Measurements from ENCODE around the gene RNASEH2B.

DNA sequence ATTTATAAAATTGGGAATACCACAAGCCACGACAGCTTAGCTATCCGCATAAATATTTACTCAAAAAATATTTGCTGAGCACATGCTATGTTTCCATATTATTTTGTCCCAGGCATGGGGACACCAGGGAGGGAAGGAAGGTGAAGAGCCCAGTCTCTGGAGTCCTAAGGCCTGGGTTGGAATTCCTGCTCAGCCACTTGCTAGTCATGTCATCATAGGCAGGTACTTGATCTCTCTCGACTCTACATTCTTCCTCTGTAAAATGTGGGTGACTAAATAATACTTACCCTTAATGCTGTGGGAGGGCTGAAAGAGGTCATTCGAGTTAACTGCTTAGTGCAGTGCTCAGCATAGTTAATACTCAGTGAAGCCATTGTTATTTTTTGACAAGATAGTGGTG is 4.3 kb upstream of the RNASEH2B start:
- TF ChIP-seq, protein P1, sequence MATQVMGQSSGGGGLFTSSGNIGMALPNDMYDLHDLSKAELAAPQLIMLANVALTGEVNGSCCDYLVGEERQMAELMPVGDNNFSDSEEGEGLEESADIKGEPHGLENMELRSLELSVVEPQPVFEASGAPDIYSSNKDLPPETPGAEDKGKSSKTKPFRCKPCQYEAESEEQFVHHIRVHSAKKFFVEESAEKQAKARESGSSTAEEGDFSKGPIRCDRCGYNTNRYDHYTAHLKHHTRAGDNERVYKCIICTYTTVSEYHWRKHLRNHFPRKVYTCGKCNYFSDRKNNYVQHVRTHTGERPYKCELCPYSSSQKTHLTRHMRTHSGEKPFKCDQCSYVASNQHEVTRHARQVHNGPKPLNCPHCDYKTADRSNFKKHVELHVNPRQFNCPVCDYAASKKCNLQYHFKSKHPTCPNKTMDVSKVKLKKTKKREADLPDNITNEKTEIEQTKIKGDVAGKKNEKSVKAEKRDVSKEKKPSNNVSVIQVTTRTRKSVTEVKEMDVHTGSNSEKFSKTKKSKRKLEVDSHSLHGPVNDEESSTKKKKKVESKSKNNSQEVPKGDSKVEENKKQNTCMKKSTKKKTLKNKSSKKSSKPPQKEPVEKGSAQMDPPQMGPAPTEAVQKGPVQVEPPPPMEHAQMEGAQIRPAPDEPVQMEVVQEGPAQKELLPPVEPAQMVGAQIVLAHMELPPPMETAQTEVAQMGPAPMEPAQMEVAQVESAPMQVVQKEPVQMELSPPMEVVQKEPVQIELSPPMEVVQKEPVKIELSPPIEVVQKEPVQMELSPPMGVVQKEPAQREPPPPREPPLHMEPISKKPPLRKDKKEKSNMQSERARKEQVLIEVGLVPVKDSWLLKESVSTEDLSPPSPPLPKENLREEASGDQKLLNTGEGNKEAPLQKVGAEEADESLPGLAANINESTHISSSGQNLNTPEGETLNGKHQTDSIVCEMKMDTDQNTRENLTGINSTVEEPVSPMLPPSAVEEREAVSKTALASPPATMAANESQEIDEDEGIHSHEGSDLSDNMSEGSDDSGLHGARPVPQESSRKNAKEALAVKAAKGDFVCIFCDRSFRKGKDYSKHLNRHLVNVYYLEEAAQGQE (IDR thresholded peaks at IDR 0.05; ENCODE audit: unreplicated experiment), result no peak
- TF ChIP-seq, protein P2, sequence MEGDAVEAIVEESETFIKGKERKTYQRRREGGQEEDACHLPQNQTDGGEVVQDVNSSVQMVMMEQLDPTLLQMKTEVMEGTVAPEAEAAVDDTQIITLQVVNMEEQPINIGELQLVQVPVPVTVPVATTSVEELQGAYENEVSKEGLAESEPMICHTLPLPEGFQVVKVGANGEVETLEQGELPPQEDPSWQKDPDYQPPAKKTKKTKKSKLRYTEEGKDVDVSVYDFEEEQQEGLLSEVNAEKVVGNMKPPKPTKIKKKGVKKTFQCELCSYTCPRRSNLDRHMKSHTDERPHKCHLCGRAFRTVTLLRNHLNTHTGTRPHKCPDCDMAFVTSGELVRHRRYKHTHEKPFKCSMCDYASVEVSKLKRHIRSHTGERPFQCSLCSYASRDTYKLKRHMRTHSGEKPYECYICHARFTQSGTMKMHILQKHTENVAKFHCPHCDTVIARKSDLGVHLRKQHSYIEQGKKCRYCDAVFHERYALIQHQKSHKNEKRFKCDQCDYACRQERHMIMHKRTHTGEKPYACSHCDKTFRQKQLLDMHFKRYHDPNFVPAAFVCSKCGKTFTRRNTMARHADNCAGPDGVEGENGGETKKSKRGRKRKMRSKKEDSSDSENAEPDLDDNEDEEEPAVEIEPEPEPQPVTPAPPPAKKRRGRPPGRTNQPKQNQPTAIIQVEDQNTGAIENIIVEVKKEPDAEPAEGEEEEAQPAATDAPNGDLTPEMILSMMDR (conservative IDR thresholded peaks at IDR 0.05; ENCODE audit: low read depth in 2 of 2), result no peak
- TF ChIP-seq POLR2AphosphoS5 (IDR thresholded peaks at IDR 0.05; ENCODE audit: low read depth) (no peak), EZH2 (IDR thresholded peaks at IDR 0.05; ENCODE audit: low read depth, unreplicated experiment) (no peak), ZNF114 (CRISPR knock-in tag; IDR thresholded peaks at IDR 0.05) (no peak), JUNB (IDR thresholded peaks at IDR 0.05; ENCODE audit: unreplicated experiment) (no peak), NANOG (IDR thresholded peaks at IDR 0.05; ENCODE audit: borderline replicate concordance) (no peak)

All from GM23338 (cell line).